COLO668 (cell line): ENCODE results near the gene RBM45.
"Not testable (repeated sequence)": the region's sequence is repeated elsewhere in the genome, so short reads cannot be mapped to it uniquely, and the experiment has no call there.

Experiments
- DNase-seq: peaks from one replicate; lab custom pipeline; 2025; ENCODE audit not compliant: unreplicated experiment; lab: John Stamatoyannopoulos, UW

RBM45 gene

GRCh38 chr2:178112202-178113152, at the start of gene RBM45:
RBM45 (plus strand) TSS chr2:178112437; CDS start chr2:178112547, 110 bp downstream.
- DNase-seq: peak; percentile 93

- DNase-seq: no peak
Observed at GRCh38 chr2:178066324-178066723, 45.9 kb upstream of the RBM45 start.

- peak; percentile 49 for DNase-seq
Observed at GRCh38 chr2:178066890-178067669, 45.2 kb upstream of the RBM45 start.

GRCh38 chr2:178068823-178069454, 43.3 kb upstream of the RBM45 start:
- no peak for DNase-seq

GRCh38 chr2:178069551-178069950, 42.7 kb upstream of the RBM45 start:
- peak; percentile 25 for DNase-seq

GRCh38 chr2:178070824-178071223, 41.4 kb upstream of the RBM45 start:
- no peak for DNase-seq

GRCh38 chr2:178072000-178072382, 40.2 kb upstream of the RBM45 start:
- no peak for DNase-seq

GRCh38 chr2:178072383-178073301, 39.6 kb upstream of the RBM45 start, which contains the start of gene PDE11A:
PDE11A (minus strand) TSS chr2:178072777; CDS start chr2:178072437, 340 bp downstream.
- DNase-seq: peak; percentile 92

- DNase-seq: no peak
Observed at GRCh38 chr2:178074123-178075005, 37.9 kb upstream of the RBM45 start.

- no peak for DNase-seq
Observed at GRCh38 chr2:178075006-178075326, 37.3 kb upstream of the RBM45 start.

GRCh38 chr2:178076130-178076529, 36.1 kb upstream of the RBM45 start:
- DNase-seq: no peak

- DNase-seq: not testable (repeated sequence)
Observed at GRCh38 chr2:178079279-178079678, 33.0 kb upstream of the RBM45 start.

GRCh38 chr2:178082408-178083045, 29.7 kb upstream of the RBM45 start:
- no peak for DNase-seq

GRCh38 chr2:178084273-178084672, 28.0 kb upstream of the RBM45 start:
- no peak for DNase-seq

GRCh38 chr2:178088774-178089270, 23.4 kb upstream of the RBM45 start:
- DNase-seq: no peak

- DNase-seq: no peak
Observed at GRCh38 chr2:178093471-178093870, 18.8 kb upstream of the RBM45 start.

- no peak for DNase-seq
Observed at GRCh38 chr2:178101321-178102079, 10.7 kb upstream of the RBM45 start.

GRCh38 chr2:178105566-178105965, 6.7 kb upstream of the RBM45 start:
- DNase-seq: no peak
